Peyer's patch (tissue), 4 donors: ENCODE measurements around the gene FAM200A.

ENCODE experiments used
- POLR2A ChIP-seq, 2 donors: fragments of 450-650 bp; IDR thresholded peaks; one replicate each; pipeline ENCODE4 v1.5.1; 2017; ENCODE audit warnings: antibody characterized with exemption in 2 of 2, mild to moderate bottlenecking in 2 of 2, moderate library complexity in 2 of 2
- TF ChIP-seq, protein P1 (sequence below), 6 experiments: fragments of 450-650 bp in 4 of 6; fragments of 200-600 bp in 2 of 6; sonication (generic) in 1 of 6; IDR thresholded peaks; one replicate each; pipeline ENCODE4 v1.5.1; 2017 to 2019; ENCODE audit warnings: antibody characterized with exemption in 6 of 6, mild to moderate bottlenecking in 3 of 6, moderate library complexity in 1 of 6

DNA sequence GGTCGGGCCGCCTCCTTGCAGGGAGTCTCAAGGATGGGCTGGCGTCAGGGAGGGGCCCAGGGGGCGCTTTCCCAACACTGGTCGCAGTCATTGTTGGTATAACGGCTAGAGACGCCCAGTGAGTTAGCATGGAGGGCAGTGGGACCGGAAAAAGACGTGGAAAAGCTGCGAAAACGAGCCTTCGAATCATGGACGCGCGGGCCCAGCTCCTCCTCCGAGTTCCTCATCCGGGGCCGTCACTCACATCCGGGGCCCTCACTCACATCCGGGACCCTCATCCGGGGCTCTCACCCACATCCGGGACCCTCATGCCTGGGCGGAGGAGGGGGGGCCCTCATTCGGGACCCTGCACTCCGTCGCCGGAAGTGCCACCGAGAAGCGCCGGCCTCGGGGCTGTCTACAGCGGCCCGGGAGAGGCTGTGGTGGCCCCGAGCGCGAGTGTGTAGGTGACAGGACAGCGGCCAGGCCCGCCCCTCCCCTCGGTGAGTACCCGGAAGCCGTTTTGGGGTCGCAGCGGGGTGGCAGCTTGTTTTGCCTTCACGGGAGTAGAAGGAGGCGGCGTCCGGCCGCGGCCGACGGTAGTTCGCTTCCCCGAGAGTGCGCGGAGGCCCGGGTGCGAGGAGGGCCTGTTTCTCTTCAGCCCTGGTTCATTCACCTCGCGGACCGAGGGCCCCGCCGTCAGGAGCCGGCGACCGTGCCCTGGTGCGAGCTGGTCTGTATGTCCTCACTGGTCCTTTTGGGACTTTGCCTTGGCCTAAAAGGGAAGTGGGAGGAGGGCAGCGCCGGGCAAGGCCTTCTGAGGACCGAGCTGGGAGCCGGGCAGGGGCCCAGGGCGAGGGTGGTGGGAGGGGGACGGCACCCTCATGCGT, 6.6 kb upstream of the FAM200A start, which contains the start of gene ZNF655:
- TF ChIP-seq, protein P1, sequence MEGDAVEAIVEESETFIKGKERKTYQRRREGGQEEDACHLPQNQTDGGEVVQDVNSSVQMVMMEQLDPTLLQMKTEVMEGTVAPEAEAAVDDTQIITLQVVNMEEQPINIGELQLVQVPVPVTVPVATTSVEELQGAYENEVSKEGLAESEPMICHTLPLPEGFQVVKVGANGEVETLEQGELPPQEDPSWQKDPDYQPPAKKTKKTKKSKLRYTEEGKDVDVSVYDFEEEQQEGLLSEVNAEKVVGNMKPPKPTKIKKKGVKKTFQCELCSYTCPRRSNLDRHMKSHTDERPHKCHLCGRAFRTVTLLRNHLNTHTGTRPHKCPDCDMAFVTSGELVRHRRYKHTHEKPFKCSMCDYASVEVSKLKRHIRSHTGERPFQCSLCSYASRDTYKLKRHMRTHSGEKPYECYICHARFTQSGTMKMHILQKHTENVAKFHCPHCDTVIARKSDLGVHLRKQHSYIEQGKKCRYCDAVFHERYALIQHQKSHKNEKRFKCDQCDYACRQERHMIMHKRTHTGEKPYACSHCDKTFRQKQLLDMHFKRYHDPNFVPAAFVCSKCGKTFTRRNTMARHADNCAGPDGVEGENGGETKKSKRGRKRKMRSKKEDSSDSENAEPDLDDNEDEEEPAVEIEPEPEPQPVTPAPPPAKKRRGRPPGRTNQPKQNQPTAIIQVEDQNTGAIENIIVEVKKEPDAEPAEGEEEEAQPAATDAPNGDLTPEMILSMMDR (IDR thresholded peaks at IDR 0.05), result no peak
- TF ChIP-seq POLR2A (IDR thresholded peaks at IDR 0.05), result peak; percentile 62 to 72
